ACHN (cell line): Measurements from ENCODE around the gene LSM12.
"Not testable (repeated sequence)": the region's sequence is repeated elsewhere in the genome, so short reads cannot be mapped to it uniquely, and the experiment has no call there.

Experiments used
- DNase-seq: peaks from one replicate; pipeline ENCODE4 v3.0.0-alpha.2; 2015
- in situ Hi-C: cut with HindIII; loops from 2 replicates; pipeline ENCODE4 v1.10.0; 2017; ENCODE audit warnings: low sequenced_read_pairs, low pct_ligation_motif_present, low pct_unique_long_range_greater_than_20kb

The LSM12 gene

GRCh38 chr17:44000871-44001460 lies 65.5 kb downstream of the LSM12 start:
- in situ Hi-C loops = no loop called here
- DNase-seq = no peak

- in situ Hi-C loops = no loop called here
- DNase-seq = no peak
These were observed 66.2 kb downstream of the LSM12 start for GRCh38 chr17:44000141-44000860.

DNA sequence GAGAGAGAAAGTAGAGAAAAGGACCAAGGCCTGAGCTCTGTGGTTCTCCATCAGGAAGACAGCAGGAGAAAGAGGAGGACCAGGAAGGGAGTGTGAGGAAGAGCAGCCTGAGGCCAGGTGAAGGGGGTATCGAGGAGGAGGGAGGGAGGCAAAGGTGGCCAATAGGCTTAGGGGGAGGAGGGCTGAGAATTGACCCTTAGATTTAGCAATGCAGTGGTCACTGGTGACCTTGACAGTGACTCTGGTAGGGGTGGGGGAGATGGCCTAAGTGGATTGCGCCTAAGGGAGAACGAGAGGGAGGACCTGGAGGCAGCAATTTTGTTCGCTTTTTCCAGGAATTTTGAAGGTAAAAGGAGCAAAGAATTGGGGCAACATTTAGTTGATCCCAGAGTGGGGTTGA lies 67.4 kb downstream of the LSM12 start:
- DNase-seq = no peak
- in situ Hi-C loops = no loop called here

- in situ Hi-C loops = no loop called here
- DNase-seq = no peak
These were observed 67.9 kb downstream of the LSM12 start for GRCh38 chr17:43998552-43998951.

- in situ Hi-C loops = not testable (repeated sequence)
These were observed 69.3 kb downstream of the LSM12 start for GRCh38 chr17:43997180-43997579.

DNA sequence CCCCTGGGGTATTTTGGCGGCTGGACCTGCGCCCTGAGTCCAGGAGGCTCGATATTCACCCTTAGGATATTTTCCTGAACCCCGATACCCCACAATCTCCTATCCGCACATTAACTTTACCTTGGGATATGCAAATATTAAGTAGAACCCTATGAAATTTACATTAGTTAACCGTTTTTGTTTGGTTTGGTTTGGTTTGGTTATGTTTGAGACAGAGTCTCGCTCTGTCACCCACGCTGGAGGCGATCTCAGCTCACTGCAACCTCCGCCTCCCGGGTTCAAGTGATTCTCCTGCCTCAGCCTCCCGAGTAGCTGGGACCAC lies 71.4 kb downstream of the LSM12 start:
- no peak for DNase-seq
- in situ Hi-C loops = no loop called here

More at GRCh38 chr17:43997180-43997579, 69.3 kb downstream of the LSM12 start:
- DNase-seq = not testable (repeated sequence)

- in situ Hi-C loops = no loop called here
- peak; percentile 64 for DNase-seq
These were observed 72.0 kb downstream of the LSM12 start for GRCh38 chr17:43994272-43995149.

DNA sequence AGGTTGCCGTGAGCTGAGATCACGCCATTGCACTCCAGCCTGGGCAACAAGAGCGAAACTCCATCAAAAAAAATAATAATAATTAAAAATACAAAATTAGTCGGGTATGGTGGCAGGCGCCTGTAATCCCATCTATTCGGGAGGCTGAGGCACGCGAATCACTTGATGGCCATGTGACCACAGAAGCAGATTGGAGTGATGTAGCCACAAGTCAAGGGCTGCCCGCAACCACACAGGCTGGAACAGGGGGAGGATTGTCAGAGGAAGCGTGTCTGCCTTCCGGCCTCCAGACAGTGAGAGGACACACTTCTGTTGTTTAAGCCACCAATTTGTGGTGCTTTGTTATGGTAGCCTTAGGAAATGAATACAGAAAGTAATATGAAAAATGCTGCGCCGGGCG lies 73.8 kb downstream of the LSM12 start:
- in situ Hi-C loops = no loop called here

DNA sequence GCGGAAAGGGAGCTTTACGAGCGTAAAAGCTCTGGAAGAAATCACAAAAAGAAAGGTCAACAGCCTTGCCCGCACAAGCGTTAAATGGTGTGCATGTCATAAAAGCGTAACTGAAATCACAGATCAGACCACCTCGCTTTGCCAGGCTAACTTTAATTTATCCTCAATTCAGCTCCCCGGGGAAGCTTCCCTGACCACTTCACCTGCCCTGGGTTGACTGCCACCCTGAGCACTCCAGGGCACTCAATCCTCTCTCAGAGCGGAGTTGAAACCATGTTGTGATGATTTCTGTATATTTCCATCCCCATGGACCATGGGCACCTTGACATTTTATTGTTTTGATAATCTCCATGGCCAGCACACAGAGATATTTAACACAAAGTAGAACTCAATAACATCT lies 78.2 kb downstream of the LSM12 start:
- in situ Hi-C loops = no loop called here
- DNase-seq = no peak

More for the DNA sequence above, 73.8 kb downstream of the LSM12 start:
- DNase-seq = no peak

GRCh38 chr17:43987131-43988021 lies 79.1 kb downstream of the LSM12 start:
- in situ Hi-C loops = no loop called here
- DNase-seq = no peak

- in situ Hi-C loops = no loop called here
- DNase-seq = no peak
These were observed 80.1 kb downstream of the LSM12 start for GRCh38 chr17:43986225-43986981.

- in situ Hi-C loops = no loop called here
- no peak for DNase-seq
These were observed 82.0 kb downstream of the LSM12 start for GRCh38 chr17:43984521-43984920.
